OCI-LY7 (cell line): ENCODE results near the gene TMEM164. TPM values are rescaled to one million over a fixed set of nuclear protein-coding genes. Genes with fewer than 3 reads are reported as not detected.

ENCODE experiments used
- BruUV-seq: library from RNA; stranded (reverse); fragments of 400-500 nt; replicated peaks from 2 replicates; lab custom pipeline; 2021; lab: Mats Ljungman, UMichigan
- CTCF ChIA-PET: fragments of 300-600 bp; sonication (Branson Sonifier 250); formaldehyde crosslinking; loops from one replicate; lab custom pipeline; 2022; ENCODE audit warnings: antibody characterized with exemption; ENCODE audit not compliant: unreplicated experiment; lab: Charles Lee
- POLR2A ChIA-PET: fragments of 300-600 bp; sonication (Branson Sonifier 250); formaldehyde crosslinking; loops from one replicate; lab custom pipeline; 2022; ENCODE audit warnings: antibody characterized with exemption; lab: Charles Lee
- DNase-seq: peaks from one replicate; pipeline ENCODE4 v3.0.0-alpha.2; 2015; ENCODE audit warnings: low spot score
- H2AFZ ChIP-seq: fragments of 200-600 bp; sonication (generic), shearing (Covaris generic); 2 replicates; pipeline ENCODE4 v1.6.1; 2014; ENCODE audit warnings: mild to moderate bottlenecking, antibody characterized with exemption, low read length, moderate library complexity
- H3K27ac ChIP-seq: fragments of 200-600 bp; sonication (generic); 2 replicates; pipeline ENCODE4 v1.5.1; 2014; ENCODE audit warnings: mixed run types, low read depth, mild to moderate bottlenecking, moderate library complexity, low read length, inconsistent platforms; ENCODE audit not compliant: poor library complexity, severe bottlenecking
- H3K36me3 ChIP-seq: fragments of 200-600 bp; sonication (generic); 2 replicates; pipeline ENCODE4 v1.6.1; 2014; ENCODE audit warnings: mild to moderate bottlenecking, antibody characterized with exemption, low read length, moderate library complexity, mixed read lengths; ENCODE audit not compliant: insufficient read depth
- H3K4me1 ChIP-seq: fragments of 200-600 bp; sonication (generic); 2 replicates; pipeline ENCODE4 v1.5.1; 2014; ENCODE audit warnings: mild to moderate bottlenecking, low read length; ENCODE audit not compliant: insufficient read depth, poor library complexity, severe bottlenecking
- H3K4me2 ChIP-seq: fragments of 200-600 bp; sonication (generic); 2 replicates; pipeline ENCODE4 v1.6.1; 2014; ENCODE audit warnings: mild to moderate bottlenecking, low read length
- H3K4me3 ChIP-seq: fragments of 200-600 bp; sonication (generic); 2 replicates; pipeline ENCODE4 v1.5.1; 2014; ENCODE audit warnings: mild to moderate bottlenecking, low read depth, low read length; ENCODE audit not compliant: poor library complexity, severe bottlenecking
- H3K79me2 ChIP-seq: fragments of 200-600 bp; sonication (generic); 2 replicates; pipeline ENCODE4 v1.6.1; 2016; ENCODE audit warnings: low read depth, mild to moderate bottlenecking, low read length, moderate library complexity, mixed read lengths; ENCODE audit not compliant: insufficient read depth
- H3K9me2 ChIP-seq: fragments of 200-600 bp; sonication (generic); 2 replicates; pipeline ENCODE4 v1.6.1; 2016; ENCODE audit warnings: mild to moderate bottlenecking, low read length, mixed read lengths; ENCODE audit not compliant: insufficient read depth
- H3K9me3 ChIP-seq: fragments of 200-600 bp; sonication (generic); 2 replicates; pipeline ENCODE4 v1.6.1; 2014; ENCODE audit warnings: mild to moderate bottlenecking, mixed run types, low read length, mixed read lengths
- H4K20me1 ChIP-seq: fragments of 200-600 bp; sonication (generic); 2 replicates; pipeline ENCODE4 v1.6.1; 2014; ENCODE audit warnings: mild to moderate bottlenecking, antibody characterized with exemption, low read length, moderate library complexity, mixed read lengths; ENCODE audit not compliant: insufficient read depth
- EZH2phosphoT487 ChIP-seq: fragments of 200-600 bp; sonication (generic); IDR thresholded peaks from 2 replicates; pipeline ENCODE4 v1.6.1; 2018; ENCODE audit warnings: low read depth, borderline replicate concordance, mild to moderate bottlenecking, mixed run types, antibody characterized with exemption, low read length, moderate library complexity, mixed read lengths
- intact Hi-C: fragments of 100-400 bp; cut with micrococcal nuclease; formaldehyde crosslinking; loops from one replicate; pipeline ENCODE4 v1.10.0; 2022; ENCODE audit not compliant: unreplicated experiment
- total RNA-seq, 2 experiments: library from RNA; depleted of rRNA in 1 of 2; stranded (reverse); fragments of >200 nt in 1 of 2; shearing (Covaris generic) in 1 of 2; gene quantifications; 2 replicates each; pipeline ENCODE4 v1.2.3, GENCODE V29; 2014 to 2022
- TF ChIP-seq, protein P1 (sequence below): fragments of 200-600 bp; sonication (generic); conservative IDR thresholded peaks from 2 replicates; pipeline ENCODE4 v1.5.1; 2014; ENCODE audit warnings: mild to moderate bottlenecking, antibody characterized with exemption, low read length, moderate library complexity, mixed read lengths

The TMEM164 gene
- total RNA-seq, 2 experiments from 2014 or later: 7.2 to 11.1 TPM

DNA sequence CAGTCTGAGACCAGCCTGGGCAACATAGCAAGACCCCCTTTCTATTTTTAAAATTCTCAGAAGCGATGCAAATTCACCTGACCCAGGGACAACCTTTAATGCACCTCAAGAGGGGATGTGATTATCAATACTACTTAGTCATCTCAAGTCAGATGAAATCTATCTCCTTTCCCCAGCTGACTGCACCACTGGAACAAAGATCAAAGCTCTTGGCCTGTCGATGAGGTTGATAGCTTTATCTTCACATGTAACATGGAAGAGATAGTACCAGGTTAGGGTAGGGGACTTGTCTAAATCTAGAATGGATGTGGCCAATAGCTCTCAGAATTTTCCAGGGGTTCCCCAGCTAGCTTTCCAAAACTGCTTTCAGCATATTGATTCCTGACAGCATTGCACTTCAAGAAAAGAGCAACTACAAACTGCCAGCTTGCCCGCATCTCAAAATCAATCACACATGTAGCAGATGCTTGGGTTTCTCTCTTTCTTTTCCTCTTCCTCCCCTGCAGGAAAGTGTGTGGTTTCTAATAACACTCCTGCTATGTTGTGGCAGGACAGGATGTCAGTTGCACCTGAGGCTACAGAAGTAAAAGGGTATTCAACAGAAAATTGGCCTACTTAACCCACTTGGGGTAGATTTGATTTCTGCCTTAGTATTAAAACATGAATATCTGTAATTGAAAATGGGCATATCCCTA, 12.2 kb upstream of the TMEM164 start:
- no peak overlapping the region for H3K4me2 ChIP-seq
- H3K4me1 ChIP-seq: no peaks in the 10 kb centered on the region
- BruUV-seq: no TSS peak
- CTCF ChIA-PET: no interaction called here
- H3K9me2 ChIP-seq: no peaks in the 10 kb centered on the region
- intact Hi-C loops: no loop called here
- H3K27ac ChIP-seq: no peak overlapping the region
- H3K36me3 ChIP-seq: no peaks in the 10 kb centered on the region
- no peaks in the 10 kb centered on the region for H4K20me1 ChIP-seq
- TF ChIP-seq, protein P1, sequence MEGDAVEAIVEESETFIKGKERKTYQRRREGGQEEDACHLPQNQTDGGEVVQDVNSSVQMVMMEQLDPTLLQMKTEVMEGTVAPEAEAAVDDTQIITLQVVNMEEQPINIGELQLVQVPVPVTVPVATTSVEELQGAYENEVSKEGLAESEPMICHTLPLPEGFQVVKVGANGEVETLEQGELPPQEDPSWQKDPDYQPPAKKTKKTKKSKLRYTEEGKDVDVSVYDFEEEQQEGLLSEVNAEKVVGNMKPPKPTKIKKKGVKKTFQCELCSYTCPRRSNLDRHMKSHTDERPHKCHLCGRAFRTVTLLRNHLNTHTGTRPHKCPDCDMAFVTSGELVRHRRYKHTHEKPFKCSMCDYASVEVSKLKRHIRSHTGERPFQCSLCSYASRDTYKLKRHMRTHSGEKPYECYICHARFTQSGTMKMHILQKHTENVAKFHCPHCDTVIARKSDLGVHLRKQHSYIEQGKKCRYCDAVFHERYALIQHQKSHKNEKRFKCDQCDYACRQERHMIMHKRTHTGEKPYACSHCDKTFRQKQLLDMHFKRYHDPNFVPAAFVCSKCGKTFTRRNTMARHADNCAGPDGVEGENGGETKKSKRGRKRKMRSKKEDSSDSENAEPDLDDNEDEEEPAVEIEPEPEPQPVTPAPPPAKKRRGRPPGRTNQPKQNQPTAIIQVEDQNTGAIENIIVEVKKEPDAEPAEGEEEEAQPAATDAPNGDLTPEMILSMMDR: no peak
- TF ChIP-seq EZH2phosphoT487: no peak
- H2AFZ ChIP-seq: no peak overlapping the region
- POLR2A ChIA-PET: no interaction called here
- DNase-seq: no peak
- no peak overlapping the region for H3K4me3 ChIP-seq
- H3K79me2 ChIP-seq: no peaks in the 10 kb centered on the region
- H3K9me3 ChIP-seq: no peaks in the 10 kb centered on the region

- no TSS peak for BruUV-seq
- no peaks in the 10 kb centered on the region for H3K9me3 ChIP-seq
- POLR2A ChIA-PET: no interaction called here
These were observed 10.7 kb upstream of the TMEM164 start for GRCh38 chrX:109992203-109992602.

DNA sequence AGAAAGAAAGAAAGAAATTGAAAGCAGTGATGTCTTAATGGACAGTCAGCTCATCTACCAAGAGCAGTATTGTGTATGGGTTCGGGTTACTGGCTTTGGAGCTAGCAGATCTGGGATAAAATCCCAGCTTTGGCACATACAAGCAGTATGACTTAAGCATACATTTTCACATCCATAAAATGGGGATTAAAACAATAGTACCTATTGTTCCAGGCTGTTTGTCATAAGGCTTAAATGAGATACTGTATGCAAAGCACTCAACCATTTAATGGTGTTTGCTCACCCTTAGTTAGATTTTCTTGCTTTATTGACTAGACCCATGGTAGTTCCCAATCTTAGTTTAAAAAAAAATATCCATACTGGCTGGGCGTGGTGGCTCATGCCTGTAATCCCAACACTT, 7.8 kb upstream of the TMEM164 start:
- Histone ChIP-seq H3K4me2 (no peak overlapping the region), H3K36me3 (no peaks in the 10 kb centered on the region), H3K27ac (no peak overlapping the region), H3K9me3 (no peaks in the 10 kb centered on the region), H4K20me1 (no peaks in the 10 kb centered on the region), H3K4me1 (no peaks in the 10 kb centered on the region), H2AFZ (no peak overlapping the region), H3K79me2 (no peaks in the 10 kb centered on the region), H3K4me3 (no peak overlapping the region), H3K9me2 (no peaks in the 10 kb centered on the region)
- intact Hi-C loops: no loop called here
- DNase-seq: no peak
- BruUV-seq: no TSS peak
- TF ChIP-seq, protein P1: no peak
- TF ChIP-seq EZH2phosphoT487: no peak
- CTCF ChIA-PET: no interaction called here
- POLR2A ChIA-PET: interaction anchor here (0.7 kb wide), 1 partner anchor 23 kb away, joined by 3 read pairs; no protein-coding TSS in a partner anchor

More at GRCh38 chrX:109992203-109992602, 10.7 kb upstream of the TMEM164 start:
- no peaks in the 10 kb centered on the region for H3K9me2 ChIP-seq
- H3K4me3 ChIP-seq: no peak overlapping the region
- H3K4me1 ChIP-seq: no peaks in the 10 kb centered on the region
- H3K27ac ChIP-seq: no peak overlapping the region
- no peak for TF ChIP-seq EZH2phosphoT487
- TF ChIP-seq, protein P1: no peak
- H4K20me1 ChIP-seq: no peaks in the 10 kb centered on the region
- intact Hi-C loops: no loop called here
- DNase-seq: no peak
- H2AFZ ChIP-seq: no peak overlapping the region
- no peaks in the 10 kb centered on the region for H3K36me3 ChIP-seq
- no peaks in the 10 kb centered on the region for H3K79me2 ChIP-seq
- CTCF ChIA-PET: no interaction called here
- H3K4me2 ChIP-seq: no peak overlapping the region
